ENCODE data around the gene LYRM4. TPM values are rescaled to one million over a fixed set of nuclear protein-coding genes. Genes with fewer than 3 reads are reported as not detected.

LYRM4 gene
- total RNA-seq, 1 experiment from 2014 or later, result 52.8 TPM

GRCh38 chr6:5188646-5189045 is 72.1 kb downstream of the LYRM4 start:
- H3K4me1 Mint-ChIP-seq (ENCODE audit: low read depth, unreplicated experiment), result peaks cover 9% of the 10 kb centered on the region
- BruUV-seq (replicated peaks), result no TSS peak
- no peaks in the 10 kb centered on the region for H3K27me3 Mint-ChIP-seq (ENCODE audit: insufficient read depth, unreplicated experiment)
- H3K36me3 Mint-ChIP-seq (ENCODE audit: insufficient read depth, unreplicated experiment), result no peaks in the 10 kb centered on the region
- H3K9me3 Mint-ChIP-seq (ENCODE audit: unreplicated experiment), result no peaks in the 10 kb centered on the region
- no peaks in the 10 kb centered on the region for H3K27me3 ChIP-seq (replicated peaks; ENCODE audit: control insufficient read depth, insufficient read depth, low read length)
- peaks cover 17% of the 10 kb centered on the region for H3K4me1 ChIP-seq
- no peak for TF ChIP-seq CTCF (IDR thresholded peaks at IDR 0.05; ENCODE audit: insufficient read depth in 1 of 2, low read depth in 1 of 2, low read length in 1 of 2, severe bottlenecking in 1 of 2, unreplicated experiment in 1 of 2)
- DNase-seq, result no peak
- no peak overlapping the region for H3K27ac Mint-ChIP-seq (ENCODE audit: unreplicated experiment)
- H3K4me3 ChIP-seq (ENCODE audit: low read depth, low read length), result no peak overlapping the region
- H3K36me3 ChIP-seq (ENCODE audit: control insufficient read depth, insufficient read depth, low read length), result no peaks in the 10 kb centered on the region
- CTCF ChIA-PET, result no interaction called here
- no peaks in the 10 kb centered on the region for H3K9me3 ChIP-seq
- intact Hi-C loops (cut with micrococcal nuclease; ENCODE audit: unreplicated experiment), result no loop called here
- H3K4me3 Mint-ChIP-seq (ENCODE audit: unreplicated experiment), result no peak overlapping the region
- POLR2A ChIA-PET, result no interaction called here

GRCh38 chr6:5184878-5185277 is 75.9 kb downstream of the LYRM4 start:
- Histone ChIP-seq H3K36me3 (ENCODE audit: control insufficient read depth, insufficient read depth, low read length) (no peaks in the 10 kb centered on the region), H3K4me3 (ENCODE audit: low read depth, low read length) (no peak overlapping the region), H3K9me3 (no peaks in the 10 kb centered on the region), H3K4me1 (0 out of 2 replicates have a peak, but pooled peaks cover 11% of the 10 kb centered on the region), H3K27me3 (replicated peaks; ENCODE audit: control insufficient read depth, insufficient read depth, low read length) (no peaks in the 10 kb centered on the region)
- ChIA-PET CTCF (no interaction called here), POLR2A (no interaction called here)
- no peak overlapping the region for H3K4me3 Mint-ChIP-seq (ENCODE audit: unreplicated experiment)
- no peaks in the 10 kb centered on the region for H3K27me3 Mint-ChIP-seq (ENCODE audit: insufficient read depth, unreplicated experiment)
- TF ChIP-seq CTCF (IDR thresholded peaks at IDR 0.05; ENCODE audit: insufficient read depth in 1 of 2, low read depth in 1 of 2, low read length in 1 of 2, severe bottlenecking in 1 of 2, unreplicated experiment in 1 of 2), result no peak
- H3K36me3 Mint-ChIP-seq (ENCODE audit: insufficient read depth, unreplicated experiment), result no peaks in the 10 kb centered on the region
- no peak for DNase-seq
- no peaks in the 10 kb centered on the region for H3K9me3 Mint-ChIP-seq (ENCODE audit: unreplicated experiment)
- no TSS peak for BruUV-seq (replicated peaks)
- H3K27ac Mint-ChIP-seq (ENCODE audit: unreplicated experiment), result no peak overlapping the region
- H3K4me1 Mint-ChIP-seq (ENCODE audit: low read depth, unreplicated experiment), result peaks cover 17% of the 10 kb centered on the region
- intact Hi-C loops (cut with micrococcal nuclease; ENCODE audit: unreplicated experiment), result no loop called here

GRCh38 chr6:5184218-5184617 is 76.5 kb downstream of the LYRM4 start:
- intact Hi-C loops (cut with micrococcal nuclease; ENCODE audit: unreplicated experiment), result no loop called here
- no peaks in the 10 kb centered on the region for H3K27me3 ChIP-seq (replicated peaks; ENCODE audit: control insufficient read depth, insufficient read depth, low read length)
- H3K4me3 ChIP-seq (ENCODE audit: low read depth, low read length), result no peak overlapping the region
- Mint-ChIP-seq H3K27me3 (ENCODE audit: insufficient read depth, unreplicated experiment) (no peaks in the 10 kb centered on the region), H3K4me1 (ENCODE audit: low read depth, unreplicated experiment) (peaks cover 17% of the 10 kb centered on the region), H3K27ac (ENCODE audit: unreplicated experiment) (no peak overlapping the region), H3K36me3 (ENCODE audit: insufficient read depth, unreplicated experiment) (no peaks in the 10 kb centered on the region), H3K4me3 (ENCODE audit: unreplicated experiment) (no peak overlapping the region), H3K9me3 (ENCODE audit: unreplicated experiment) (no peaks in the 10 kb centered on the region)
- no peaks in the 10 kb centered on the region for H3K9me3 ChIP-seq
- H3K4me1 ChIP-seq, result 0 out of 2 replicates have a peak, but pooled peaks cover 11% of the 10 kb centered on the region
- ChIA-PET CTCF (no interaction called here), POLR2A (no interaction called here)
- TF ChIP-seq CTCF (IDR thresholded peaks at IDR 0.05; ENCODE audit: insufficient read depth in 1 of 2, low read depth in 1 of 2, low read length in 1 of 2, severe bottlenecking in 1 of 2, unreplicated experiment in 1 of 2), result no peak
- no TSS peak for BruUV-seq (replicated peaks)
- no peak for DNase-seq
- H3K36me3 ChIP-seq (ENCODE audit: control insufficient read depth, insufficient read depth, low read length), result no peaks in the 10 kb centered on the region

All from Caco-2 (cell line).